Gastrocnemius medialis (tissue), 4 donors: ENCODE results near the gene ZNRF4.

Source experiments
- POLR2A ChIP-seq, 2 donors: fragments of 450-650 bp; IDR thresholded peaks; one replicate each; pipeline ENCODE4 v1.6.1; 2017; ENCODE audit warnings: antibody characterized with exemption in 2 of 2, mild to moderate bottlenecking in 2 of 2, moderate library complexity in 2 of 2
- TF ChIP-seq, protein P1 (sequence below), 5 experiments: fragments of 450-650 bp in 3 of 5; fragments of 200-600 bp in 2 of 5; sonication (generic) in 2 of 5; IDR thresholded peaks in 4 of 5; conservative IDR thresholded peaks in 1 of 5; 1 replicate in 4 of 5; 2 replicates in 1 of 5; pipeline ENCODE4 v1.5.1; 2016 to 2019; ENCODE audit warnings: antibody characterized with exemption in 5 of 5, mild to moderate bottlenecking in 3 of 5, moderate library complexity in 3 of 5

DNA sequence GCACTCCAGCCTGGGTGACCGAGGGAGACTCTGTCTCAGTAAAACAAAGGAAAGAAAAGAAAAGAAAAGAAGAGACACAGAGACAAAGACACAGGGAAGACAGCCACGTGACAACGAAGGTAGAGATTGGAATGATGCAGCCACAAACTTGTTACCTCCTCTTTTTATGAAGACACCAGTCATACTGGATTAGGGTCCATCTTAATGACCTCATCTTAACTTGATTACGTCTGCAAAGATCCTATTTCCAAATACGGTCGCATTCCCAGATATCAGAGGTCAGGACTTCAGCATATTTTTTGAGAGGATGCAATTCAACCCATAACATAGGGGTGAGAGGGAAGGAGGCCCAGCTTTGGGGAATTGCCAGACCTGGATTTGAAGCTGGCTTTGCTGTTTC is 4.1 kb downstream of the ZNRF4 start:
- TF ChIP-seq, protein P1, sequence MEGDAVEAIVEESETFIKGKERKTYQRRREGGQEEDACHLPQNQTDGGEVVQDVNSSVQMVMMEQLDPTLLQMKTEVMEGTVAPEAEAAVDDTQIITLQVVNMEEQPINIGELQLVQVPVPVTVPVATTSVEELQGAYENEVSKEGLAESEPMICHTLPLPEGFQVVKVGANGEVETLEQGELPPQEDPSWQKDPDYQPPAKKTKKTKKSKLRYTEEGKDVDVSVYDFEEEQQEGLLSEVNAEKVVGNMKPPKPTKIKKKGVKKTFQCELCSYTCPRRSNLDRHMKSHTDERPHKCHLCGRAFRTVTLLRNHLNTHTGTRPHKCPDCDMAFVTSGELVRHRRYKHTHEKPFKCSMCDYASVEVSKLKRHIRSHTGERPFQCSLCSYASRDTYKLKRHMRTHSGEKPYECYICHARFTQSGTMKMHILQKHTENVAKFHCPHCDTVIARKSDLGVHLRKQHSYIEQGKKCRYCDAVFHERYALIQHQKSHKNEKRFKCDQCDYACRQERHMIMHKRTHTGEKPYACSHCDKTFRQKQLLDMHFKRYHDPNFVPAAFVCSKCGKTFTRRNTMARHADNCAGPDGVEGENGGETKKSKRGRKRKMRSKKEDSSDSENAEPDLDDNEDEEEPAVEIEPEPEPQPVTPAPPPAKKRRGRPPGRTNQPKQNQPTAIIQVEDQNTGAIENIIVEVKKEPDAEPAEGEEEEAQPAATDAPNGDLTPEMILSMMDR (IDR thresholded peaks at IDR 0.05 in 4 of 5, conservative IDR thresholded peaks at IDR 0.05 in 1 of 5) = no peak
- TF ChIP-seq POLR2A (IDR thresholded peaks at IDR 0.05) = no peak
